Adipocyte (in vitro differentiated cells): Measurements from ENCODE around the gene LMAN1L.
A peak's percentile ranks its signal among the peaks of the same experiment; 100 is the strongest.

ENCODE experiments used
- DNase-seq: peaks from one replicate; pipeline ENCODE4 v3.0.0-alpha.2; 2015; ENCODE audit warnings: low read depth
- H3K27me3 ChIP-seq: replicated peaks from 2 replicates; pipeline ENCODE4 v1.7.0; 2013; ENCODE audit warnings: mild to moderate bottlenecking, low read length, moderate library complexity; ENCODE audit not compliant: control insufficient read depth, insufficient read depth
- H3K36me3 ChIP-seq: 2 replicates; pipeline ENCODE4 v1.7.0; 2013; ENCODE audit warnings: low read length, mild to moderate bottlenecking, moderate library complexity; ENCODE audit not compliant: control insufficient read depth, insufficient read depth, severe bottlenecking
- H3K4me1 ChIP-seq: 2 replicates; pipeline ENCODE4 v1.7.0; 2013; ENCODE audit warnings: mild to moderate bottlenecking, low read length, moderate library complexity; ENCODE audit not compliant: control insufficient read depth, insufficient read depth
- H3K4me3 ChIP-seq: 2 replicates; pipeline ENCODE4 v1.7.0; 2013; ENCODE audit warnings: mild to moderate bottlenecking, low read length, moderate library complexity
- H3K9ac ChIP-seq: 2 replicates; pipeline ENCODE4 v1.7.0; 2013; ENCODE audit warnings: mild to moderate bottlenecking, low read length, moderate library complexity
- H3K9me3 ChIP-seq: 2 replicates; pipeline ENCODE4 v1.7.0; 2013; ENCODE audit warnings: mild to moderate bottlenecking, low read length, moderate library complexity; ENCODE audit not compliant: control insufficient read depth

Gene LMAN1L

GRCh38 chr15:74833376-74834107 lies 20.9 kb downstream of the LMAN1L start:
- no peak overlapping the region for H3K9ac ChIP-seq
- H3K27me3 ChIP-seq = peaks cover 2% of the 10 kb centered on the region
- H3K4me1 ChIP-seq = no peaks in the 10 kb centered on the region
- no peaks in the 10 kb centered on the region for H3K9me3 ChIP-seq
- H3K4me3 ChIP-seq = no peak overlapping the region
- no peak for DNase-seq
- peaks cover 5% of the 10 kb centered on the region for H3K36me3 ChIP-seq

DNA sequence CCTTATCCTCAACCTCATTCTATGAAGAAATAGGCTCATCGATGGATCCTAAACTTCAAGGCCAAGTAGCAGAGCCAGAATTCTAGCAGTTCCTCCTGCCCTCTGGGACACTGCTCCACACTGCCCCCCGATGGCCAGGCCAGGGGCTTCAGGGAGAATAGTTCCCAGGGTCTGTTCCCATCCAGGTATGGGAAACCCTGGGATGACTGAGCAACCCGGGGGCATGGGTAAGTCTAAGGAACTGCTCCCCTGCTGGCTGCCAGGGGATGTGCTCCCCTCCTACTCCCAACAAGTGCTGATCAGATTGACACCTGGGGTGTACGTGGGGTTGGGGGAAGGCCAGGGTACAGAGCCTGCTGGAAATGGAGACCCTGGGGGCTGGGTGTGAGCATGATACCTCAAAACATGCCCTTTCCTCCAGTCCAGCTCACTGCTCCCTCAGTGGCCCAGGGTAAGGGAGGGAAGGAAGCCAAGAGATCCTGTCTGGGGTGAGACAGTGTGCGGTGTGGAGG lies 22.7 kb downstream of the LMAN1L start:
- Histone ChIP-seq H3K9ac (no peak overlapping the region), H3K27me3 (peaks cover 2% of the 10 kb centered on the region), H3K36me3 (peaks cover 9% of the 10 kb centered on the region), H3K4me1 (no peaks in the 10 kb centered on the region), H3K4me3 (no peak overlapping the region), H3K9me3 (no peaks in the 10 kb centered on the region)
- DNase-seq = peak; percentile 65

DNA sequence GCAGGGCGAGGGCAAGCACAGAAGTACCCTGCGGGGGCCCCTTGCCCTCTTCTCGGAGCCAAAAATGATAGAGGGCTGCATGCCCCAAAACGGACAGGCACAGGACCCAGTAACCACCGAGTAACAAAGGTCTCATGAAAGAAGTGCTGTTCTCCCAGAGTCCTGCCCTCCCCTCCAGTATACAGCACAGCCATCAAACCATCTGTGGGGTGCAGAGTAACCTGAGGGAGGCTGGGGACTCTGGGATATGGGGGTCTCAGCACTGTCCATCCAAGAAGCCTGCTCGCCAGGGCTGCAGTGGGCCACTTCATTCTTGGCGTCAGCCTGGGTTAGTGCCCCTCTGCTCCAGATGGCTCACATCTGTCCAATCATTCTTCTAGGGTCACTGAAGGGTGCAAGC lies 24.2 kb downstream of the LMAN1L start:
- Histone ChIP-seq H3K4me1 (peaks cover 2% of the 10 kb centered on the region), H3K9ac (no peak overlapping the region), H3K4me3 (no peak overlapping the region), H3K9me3 (no peaks in the 10 kb centered on the region), H3K27me3 (peaks cover 2% of the 10 kb centered on the region), H3K36me3 (peaks cover 9% of the 10 kb centered on the region)
- no peak for DNase-seq

DNA sequence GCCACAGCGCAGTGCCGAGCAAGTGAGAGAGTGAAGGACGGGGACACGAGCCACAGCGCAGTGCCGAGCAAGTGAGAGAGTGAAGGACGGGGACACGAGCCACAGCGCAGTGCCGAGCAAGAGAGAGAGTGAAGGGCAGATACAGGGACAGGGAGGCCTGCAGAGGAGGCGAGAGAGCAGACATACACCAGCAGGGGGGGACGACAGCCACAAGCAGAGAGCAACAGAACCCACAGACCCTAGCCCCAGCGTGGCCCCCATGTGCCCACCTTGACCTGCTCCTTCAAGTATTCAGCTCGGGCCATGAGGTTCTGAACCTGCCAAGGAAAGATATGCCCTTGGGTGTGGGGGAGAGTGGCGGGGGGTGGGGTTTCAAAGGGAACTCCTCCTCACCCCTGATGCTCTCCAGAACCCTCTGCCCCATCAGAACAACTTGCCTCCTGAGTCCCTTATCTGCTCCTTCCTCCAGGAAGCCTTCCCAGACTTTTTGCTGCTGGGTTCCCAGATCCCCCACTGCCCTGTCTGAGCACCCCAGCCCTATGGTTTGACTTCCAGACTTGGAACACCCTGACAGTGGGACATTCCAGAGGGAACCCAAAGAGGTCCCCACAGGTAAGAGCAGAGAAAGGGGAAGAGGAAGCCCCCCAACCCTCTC lies 25.0 kb downstream of the LMAN1L start:
- no peaks in the 10 kb centered on the region for H3K9me3 ChIP-seq
- peaks cover 6% of the 10 kb centered on the region for H3K4me1 ChIP-seq
- no peak overlapping the region for H3K4me3 ChIP-seq
- H3K9ac ChIP-seq = no peak overlapping the region
- peaks cover 2% of the 10 kb centered on the region for H3K27me3 ChIP-seq
- no peak for DNase-seq
- H3K36me3 ChIP-seq = peaks cover 9% of the 10 kb centered on the region

GRCh38 chr15:74838137-74838516 lies 25.5 kb downstream of the LMAN1L start:
- no peak for DNase-seq
- H3K4me1 ChIP-seq = peaks cover 6% of the 10 kb centered on the region

GRCh38 chr15:74838746-74839525 lies 26.3 kb downstream of the LMAN1L start:
- DNase-seq = no peak
- Histone ChIP-seq H3K36me3 (peaks cover 9% of the 10 kb centered on the region), H3K4me1 (peaks cover 13% of the 10 kb centered on the region), H3K9ac (no peak overlapping the region), H3K4me3 (no peak overlapping the region), H3K9me3 (no peaks in the 10 kb centered on the region), H3K27me3 (no peaks in the 10 kb centered on the region)

More at GRCh38 chr15:74838137-74838516, 25.5 kb downstream of the LMAN1L start:
- Histone ChIP-seq H3K36me3 (peaks cover 9% of the 10 kb centered on the region), H3K27me3 (peaks cover 1% of the 10 kb centered on the region), H3K9me3 (no peaks in the 10 kb centered on the region), H3K4me3 (no peak overlapping the region), H3K9ac (no peak overlapping the region)

DNA sequence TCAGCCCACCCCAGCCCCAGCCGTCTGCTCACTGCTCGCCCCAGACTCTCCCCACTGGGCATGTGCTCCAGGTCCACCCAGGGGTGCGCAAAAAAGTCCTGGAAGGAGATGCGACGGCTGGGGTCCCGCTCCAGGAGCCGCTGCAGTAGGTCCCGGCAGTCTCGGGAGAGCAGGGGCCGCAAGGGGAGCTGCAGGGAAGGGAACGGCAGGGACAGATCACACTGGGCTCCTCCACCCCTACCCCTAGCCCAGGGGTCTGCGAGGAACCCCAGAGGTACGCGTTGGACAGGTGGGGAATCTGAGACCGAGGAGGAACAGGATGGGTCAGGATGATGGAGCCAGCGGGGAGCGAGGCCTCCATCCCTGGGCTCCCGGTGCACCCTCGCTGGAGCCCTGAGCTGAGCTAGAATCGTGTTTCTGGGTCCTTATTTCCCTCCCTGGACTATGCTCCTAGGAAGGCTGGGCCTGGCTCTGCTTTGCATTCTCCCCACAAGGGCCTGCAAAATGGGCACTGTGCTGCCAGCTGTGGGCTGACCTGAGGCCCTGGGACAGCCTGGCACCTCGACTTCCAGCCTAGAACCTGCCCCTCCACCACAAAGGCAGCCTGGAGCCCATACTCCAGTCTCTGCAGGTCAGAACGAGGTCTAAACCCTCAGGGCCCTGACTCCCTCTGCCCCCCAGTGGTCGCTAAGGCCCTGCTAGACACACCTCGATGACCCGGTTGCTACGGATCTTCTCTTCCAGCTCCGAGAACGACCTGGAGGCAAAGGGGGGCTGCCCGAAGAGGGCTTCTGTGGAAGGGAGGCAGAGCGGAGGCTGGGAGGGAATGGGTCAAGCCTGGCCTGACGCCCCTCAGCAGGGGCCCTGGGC lies 27.1 kb downstream of the LMAN1L start:
- peaks cover 9% of the 10 kb centered on the region for H3K36me3 ChIP-seq
- H3K4me3 ChIP-seq = no peak overlapping the region
- no peak for DNase-seq
- H3K9me3 ChIP-seq = no peaks in the 10 kb centered on the region
- no peak overlapping the region for H3K9ac ChIP-seq
- peaks cover 13% of the 10 kb centered on the region for H3K4me1 ChIP-seq
- H3K27me3 ChIP-seq = no peaks in the 10 kb centered on the region

DNA sequence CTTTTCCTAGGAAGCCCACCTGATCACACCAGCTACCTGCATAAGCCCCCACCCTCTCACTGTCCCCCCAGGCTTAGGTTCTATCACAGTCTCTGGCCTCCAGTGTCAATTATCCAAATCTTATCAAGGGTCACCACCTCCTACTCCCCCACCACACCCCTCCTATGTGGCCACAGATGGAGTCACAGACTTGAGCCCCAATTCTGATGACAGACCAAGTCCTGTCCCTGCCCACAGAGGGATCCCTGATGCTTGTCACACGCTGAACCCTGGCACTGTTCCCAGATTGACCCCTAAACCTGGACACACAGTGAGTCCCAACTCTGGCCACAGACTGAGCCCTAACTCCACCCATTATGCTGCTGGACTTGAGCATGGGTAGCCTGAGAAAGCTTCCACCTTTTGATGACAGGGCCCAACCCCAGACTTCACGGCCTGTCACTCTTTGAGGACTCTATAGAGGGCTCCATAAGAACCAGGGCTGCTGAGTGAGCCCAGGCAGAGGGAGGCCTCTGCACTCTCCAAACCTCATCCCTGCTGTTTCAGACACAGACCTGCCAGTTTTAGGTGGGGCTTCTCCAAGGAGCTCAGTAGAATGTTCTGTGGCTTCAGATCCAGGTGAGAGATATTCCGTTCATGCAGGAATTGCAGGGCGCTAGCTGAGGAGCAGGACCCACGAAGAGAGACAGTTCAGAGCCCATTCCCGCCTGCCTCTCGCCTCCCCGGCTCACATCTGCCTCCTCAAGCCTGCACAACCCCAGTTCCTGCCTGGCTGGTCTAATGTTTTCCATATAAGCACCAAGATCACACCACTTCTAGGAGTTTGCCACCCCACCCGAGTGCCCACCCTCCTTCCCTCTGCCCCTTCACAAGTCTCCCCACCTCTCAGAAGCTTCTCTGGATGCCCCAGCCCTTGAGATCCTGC lies 28.5 kb downstream of the LMAN1L start:
- no peak overlapping the region for H3K4me3 ChIP-seq
- no peak overlapping the region for H3K9ac ChIP-seq
- H3K9me3 ChIP-seq = no peaks in the 10 kb centered on the region
- no peaks in the 10 kb centered on the region for H3K27me3 ChIP-seq
- H3K36me3 ChIP-seq = peaks cover 15% of the 10 kb centered on the region
- DNase-seq = no peak
- H3K4me1 ChIP-seq = peaks cover 13% of the 10 kb centered on the region

DNA sequence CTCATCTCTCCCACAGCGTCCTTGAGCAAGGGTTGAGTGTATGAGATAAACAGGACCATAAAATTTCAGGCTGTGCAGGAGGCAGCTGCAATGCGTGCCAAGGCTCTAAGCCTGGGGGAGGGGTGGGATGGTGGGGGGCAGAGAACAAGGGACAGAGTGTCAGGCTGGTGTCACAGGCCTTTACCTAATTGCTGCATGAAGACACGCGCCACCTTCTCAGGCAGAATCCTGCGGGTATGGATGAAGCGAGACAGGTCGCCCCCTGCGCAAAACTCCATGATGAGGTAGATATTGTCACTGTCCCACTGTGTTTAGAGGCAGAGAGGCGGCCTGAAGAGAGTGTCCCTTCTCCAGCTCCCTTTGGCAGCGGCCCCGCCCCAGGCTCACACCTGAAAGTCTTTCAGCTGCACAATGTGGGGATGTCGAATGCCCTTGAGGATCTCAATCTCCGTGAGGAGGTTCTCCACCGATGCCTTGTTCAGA lies 29.3 kb downstream of the LMAN1L start:
- DNase-seq = no peak
- peak overlapping the region; percentile 96 for H3K9ac ChIP-seq
- H3K36me3 ChIP-seq = peaks cover 10% of the 10 kb centered on the region
- peaks cover 13% of the 10 kb centered on the region for H3K4me1 ChIP-seq
- no peaks in the 10 kb centered on the region for H3K27me3 ChIP-seq
- H3K9me3 ChIP-seq = no peaks in the 10 kb centered on the region
- H3K4me3 ChIP-seq = peak overlapping the region; percentile 96
